Limb (tissue), 2 donors: ENCODE measurements around the gene HBA1.
"Not testable (repeated sequence)": the region's sequence is repeated elsewhere in the genome, so short reads cannot be mapped to it uniquely, and the experiment has no call there.

Experiments used
- DNase-seq, 2 donors: peaks; one replicate each; pipeline ENCODE4 v3.0.0-alpha.2; 2016; ENCODE audit errors: extremely low spot score in 2 of 2

HBA1 gene

GRCh38 chr16:175011-175949 lies 1.2 kb upstream of the HBA1 start:
- no peak for DNase-seq

GRCh38 chr16:176006-176405 lies 474 bp upstream of the HBA1 start:
- DNase-seq = not testable (repeated sequence)

GRCh38 chr16:177394-177822 lies 928 bp downstream of the HBA1 start:
- DNase-seq = peak; percentile 59 to 100

- DNase-seq = no peak
Measured at GRCh38 chr16:177981-178667, 1.6 kb downstream of the HBA1 start.

- no peak for DNase-seq
Measured at GRCh38 chr16:178668-179015, 2.2 kb downstream of the HBA1 start.

- DNase-seq = no peak
Measured at GRCh38 chr16:179211-180092, 3.0 kb downstream of the HBA1 start.

- peak in 1 of 2 donors; percentile 82 for DNase-seq
Measured at GRCh38 chr16:180101-180675, 3.7 kb downstream of the HBA1 start, which contains the start of gene HBQ1. TSS of gene HBQ1 (plus strand) at chr16:180459. CDS start at chr16:180487, 28 bp downstream.

GRCh38 chr16:180681-181564 lies 4.4 kb downstream of the HBA1 start:
- peak; percentile 42 to 64 for DNase-seq

GRCh38 chr16:181565-182021 lies 5.1 kb downstream of the HBA1 start:
- peak in 1 of 2 donors; percentile 88 for DNase-seq

- DNase-seq = no peak
Measured at GRCh38 chr16:183005-183404, 6.5 kb downstream of the HBA1 start.

- no peak for DNase-seq
Measured at GRCh38 chr16:185213-185612, 8.7 kb downstream of the HBA1 start.

- DNase-seq = no peak
Measured at GRCh38 chr16:185691-186090, 9.2 kb downstream of the HBA1 start.

- DNase-seq = no peak
Measured at GRCh38 chr16:187330-187729, 10.8 kb downstream of the HBA1 start.

GRCh38 chr16:188674-189073 lies 12.2 kb downstream of the HBA1 start:
- no peak for DNase-seq

- no peak for DNase-seq
Measured at GRCh38 chr16:189604-190186, 13.2 kb downstream of the HBA1 start.

- DNase-seq = no peak
Measured at GRCh38 chr16:191831-192230, 15.4 kb downstream of the HBA1 start.

GRCh38 chr16:192686-193085 lies 16.2 kb downstream of the HBA1 start:
- no peak for DNase-seq

GRCh38 chr16:193441-193840 lies 17.0 kb downstream of the HBA1 start:
- no peak for DNase-seq

- no peak for DNase-seq
Measured at GRCh38 chr16:194516-194915, 18.0 kb downstream of the HBA1 start.

- DNase-seq = no peak
Measured at GRCh38 chr16:200388-200787, 23.9 kb downstream of the HBA1 start.
